GM12864 (cell line): ENCODE measurements around the gene SPDL1.

Experiments used
- DNase-seq: peaks from one replicate; pipeline ENCODE4 v3.0.0-alpha.2; 2011; ENCODE audit warnings: low read depth
- H3K4me3 ChIP-seq: 2 replicates; pipeline ENCODE4 v1.5.1; 2011; ENCODE audit warnings: mild to moderate bottlenecking, low read depth, low read length, control low read depth
- TF ChIP-seq, protein P1 (sequence below): IDR thresholded peaks from 2 replicates; pipeline ENCODE4 v1.5.1; 2011; ENCODE audit warnings: low read depth, mild to moderate bottlenecking, moderate library complexity, low read length, control low read depth, inconsistent platforms; ENCODE audit errors: missing control alignments

The SPDL1 gene

DNA sequence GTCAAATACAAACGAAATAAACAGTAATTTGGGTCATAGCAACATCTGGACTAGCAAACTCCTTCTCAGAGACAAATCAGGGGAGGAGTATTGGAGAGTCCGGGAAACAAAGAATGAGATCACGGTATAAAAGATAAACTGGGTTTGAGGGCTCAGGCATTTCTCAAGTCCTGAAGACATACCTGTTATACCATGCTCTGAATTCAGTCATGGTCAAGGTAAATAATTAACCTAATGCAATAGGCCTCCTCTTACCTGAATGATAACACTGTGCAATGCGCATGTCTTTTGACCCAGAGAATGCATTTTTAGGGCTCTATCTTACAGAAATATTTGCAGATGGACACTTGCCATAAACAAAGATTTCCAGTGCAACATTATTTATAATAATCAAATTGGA is 31.9 kb upstream of the SPDL1 start:
- TF ChIP-seq, protein P1, sequence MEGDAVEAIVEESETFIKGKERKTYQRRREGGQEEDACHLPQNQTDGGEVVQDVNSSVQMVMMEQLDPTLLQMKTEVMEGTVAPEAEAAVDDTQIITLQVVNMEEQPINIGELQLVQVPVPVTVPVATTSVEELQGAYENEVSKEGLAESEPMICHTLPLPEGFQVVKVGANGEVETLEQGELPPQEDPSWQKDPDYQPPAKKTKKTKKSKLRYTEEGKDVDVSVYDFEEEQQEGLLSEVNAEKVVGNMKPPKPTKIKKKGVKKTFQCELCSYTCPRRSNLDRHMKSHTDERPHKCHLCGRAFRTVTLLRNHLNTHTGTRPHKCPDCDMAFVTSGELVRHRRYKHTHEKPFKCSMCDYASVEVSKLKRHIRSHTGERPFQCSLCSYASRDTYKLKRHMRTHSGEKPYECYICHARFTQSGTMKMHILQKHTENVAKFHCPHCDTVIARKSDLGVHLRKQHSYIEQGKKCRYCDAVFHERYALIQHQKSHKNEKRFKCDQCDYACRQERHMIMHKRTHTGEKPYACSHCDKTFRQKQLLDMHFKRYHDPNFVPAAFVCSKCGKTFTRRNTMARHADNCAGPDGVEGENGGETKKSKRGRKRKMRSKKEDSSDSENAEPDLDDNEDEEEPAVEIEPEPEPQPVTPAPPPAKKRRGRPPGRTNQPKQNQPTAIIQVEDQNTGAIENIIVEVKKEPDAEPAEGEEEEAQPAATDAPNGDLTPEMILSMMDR = no peak
- DNase-seq = no peak
- no peak overlapping the region for H3K4me3 ChIP-seq

DNA sequence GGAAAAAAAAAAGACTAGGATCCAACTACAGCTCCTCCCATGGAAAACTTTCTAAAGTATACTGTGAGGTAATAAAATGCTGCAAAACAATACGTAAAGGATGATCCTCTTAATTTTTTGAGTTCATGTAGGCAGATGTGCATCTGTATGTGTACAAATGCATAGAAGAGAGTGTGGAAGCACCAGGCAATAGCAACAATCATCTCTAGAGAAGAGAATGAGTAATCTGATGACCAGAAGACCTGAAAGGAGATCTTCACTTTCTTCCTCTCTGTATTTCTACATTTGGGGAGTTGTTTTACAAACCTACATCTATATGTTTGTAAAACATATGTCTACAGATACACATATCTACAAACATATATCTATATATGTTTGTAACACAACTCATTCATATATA is 29.3 kb upstream of the SPDL1 start:
- DNase-seq = no peak
- H3K4me3 ChIP-seq = no peak overlapping the region
- TF ChIP-seq, protein P1 = no peak

DNA sequence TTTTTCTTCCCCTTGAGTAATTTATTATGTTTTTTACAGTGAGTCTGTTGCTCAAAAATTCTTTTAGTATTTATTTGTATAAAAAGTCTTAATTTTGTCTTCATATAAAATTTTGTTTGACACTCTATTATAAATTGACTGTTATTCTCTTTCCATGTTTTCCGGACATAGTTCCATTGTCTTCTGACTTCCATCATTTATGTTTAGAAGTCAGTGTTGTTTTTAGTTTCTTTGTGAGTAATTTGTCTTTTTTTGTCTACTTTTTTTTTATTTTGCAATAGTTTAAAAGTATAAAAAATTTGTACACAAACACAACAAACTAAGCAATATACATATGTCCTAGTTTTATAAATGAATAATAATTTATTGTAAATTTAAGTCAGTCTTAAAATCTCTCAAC is 25.7 kb upstream of the SPDL1 start:
- TF ChIP-seq, protein P1 = no peak
- H3K4me3 ChIP-seq = no peak overlapping the region
- DNase-seq = no peak

DNA sequence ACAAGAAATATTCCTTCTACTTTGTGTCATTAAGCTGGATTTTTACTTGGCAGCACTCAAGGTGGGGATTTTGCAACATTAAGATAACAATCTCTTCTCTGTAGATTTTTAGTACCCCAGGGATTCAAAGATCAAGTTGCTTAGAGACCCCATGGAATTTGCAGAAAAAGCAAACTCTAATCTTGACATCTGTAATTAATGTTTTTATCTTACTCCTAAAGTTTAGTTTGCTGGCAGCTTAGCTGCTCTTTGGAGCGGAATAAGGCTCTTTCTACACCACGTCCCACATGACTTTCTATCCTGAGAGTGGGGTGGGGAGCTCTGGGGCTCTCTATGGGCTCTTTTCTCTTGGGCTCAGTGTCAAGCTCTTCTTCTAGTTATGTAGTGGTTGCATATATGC is 21.7 kb upstream of the SPDL1 start:
- TF ChIP-seq, protein P1 = no peak
- no peak for DNase-seq
- no peak overlapping the region for H3K4me3 ChIP-seq

DNA sequence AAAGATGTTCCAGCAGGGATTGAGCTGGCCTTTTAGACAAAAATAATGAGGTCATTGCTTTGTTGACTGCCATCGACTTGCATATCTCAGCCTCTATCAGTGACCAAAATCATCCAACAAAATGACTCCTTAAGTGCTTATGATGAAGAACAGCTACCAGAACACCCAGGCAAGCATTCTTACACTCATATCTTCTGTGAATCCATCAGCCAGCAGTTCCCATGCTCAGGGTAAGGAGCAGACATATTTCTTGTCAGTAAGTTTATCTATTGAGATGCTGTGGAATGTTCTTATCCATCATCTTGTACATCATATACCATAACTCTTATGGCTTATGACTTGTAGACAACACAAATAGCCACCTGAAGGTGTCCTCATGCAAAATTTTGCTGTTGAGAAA is 20.2 kb upstream of the SPDL1 start:
- H3K4me3 ChIP-seq = no peak overlapping the region
- no peak for DNase-seq
- TF ChIP-seq, protein P1 = no peak

DNA sequence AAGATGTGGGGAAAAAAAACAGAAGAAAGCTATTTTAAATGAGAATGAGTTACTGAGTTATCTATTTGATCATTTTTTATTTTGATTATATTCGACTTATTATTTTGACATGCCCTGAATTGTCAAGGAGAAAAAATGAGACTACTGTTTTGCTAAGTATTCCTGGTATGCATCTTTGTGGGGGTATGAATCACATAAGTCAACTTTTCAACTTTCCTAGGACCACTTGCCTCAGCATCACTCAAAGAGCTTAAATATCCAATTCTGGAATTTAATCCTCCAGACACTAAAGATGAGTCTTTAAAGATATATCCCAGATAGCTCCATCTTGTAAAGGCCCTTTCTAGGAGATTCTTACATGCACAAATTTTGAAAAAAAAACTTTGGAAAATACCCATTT is 17.4 kb upstream of the SPDL1 start:
- no peak overlapping the region for H3K4me3 ChIP-seq
- TF ChIP-seq, protein P1 = no peak
- no peak for DNase-seq

DNA sequence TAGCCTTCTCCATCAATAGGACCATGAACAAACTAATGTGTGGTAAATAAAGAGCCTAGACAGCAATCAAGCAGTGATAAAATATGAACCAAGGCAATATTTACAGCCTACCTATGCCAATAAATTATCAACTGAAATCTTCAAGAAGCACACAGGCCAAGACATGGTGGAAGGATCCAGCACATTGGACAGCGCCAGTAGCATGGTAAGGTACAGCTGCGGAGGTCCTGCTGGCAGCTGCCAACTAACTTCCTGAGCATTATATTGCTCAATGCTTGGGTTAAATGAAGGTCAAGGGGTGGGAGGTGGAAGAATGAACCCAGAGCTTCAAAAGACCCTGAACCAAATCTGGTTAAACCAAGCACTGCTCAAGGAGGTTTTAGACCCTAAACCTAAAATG is 16.5 kb upstream of the SPDL1 start:
- TF ChIP-seq, protein P1 = no peak
- DNase-seq = no peak
- no peak overlapping the region for H3K4me3 ChIP-seq
